CD4-positive, alpha-beta T cell treated with Interleukin-12 subunit alpha and Interleukin-12 subunit beta, for 1 hour (primary cell): ENCODE results near the gene ARHGAP35.

Experiments used
- DNase-seq: peaks from one replicate; pipeline ENCODE4 v3.0.0-alpha.2; 2020

The ARHGAP35 gene

GRCh38 chr19:46907880-46908279 is 47.1 kb downstream of the ARHGAP35 start:
- no peak for DNase-seq

GRCh38 chr19:46909356-46909755 is 48.6 kb downstream of the ARHGAP35 start:
- no peak for DNase-seq
